ENCODE results near the gene TRPM5. TPM values are rescaled to one million over a fixed set of nuclear protein-coding genes. Genes with fewer than 3 reads are reported as not detected.

TRPM5 gene
- total RNA-seq, 2 experiments from 2014 or later, result not detected

DNA sequence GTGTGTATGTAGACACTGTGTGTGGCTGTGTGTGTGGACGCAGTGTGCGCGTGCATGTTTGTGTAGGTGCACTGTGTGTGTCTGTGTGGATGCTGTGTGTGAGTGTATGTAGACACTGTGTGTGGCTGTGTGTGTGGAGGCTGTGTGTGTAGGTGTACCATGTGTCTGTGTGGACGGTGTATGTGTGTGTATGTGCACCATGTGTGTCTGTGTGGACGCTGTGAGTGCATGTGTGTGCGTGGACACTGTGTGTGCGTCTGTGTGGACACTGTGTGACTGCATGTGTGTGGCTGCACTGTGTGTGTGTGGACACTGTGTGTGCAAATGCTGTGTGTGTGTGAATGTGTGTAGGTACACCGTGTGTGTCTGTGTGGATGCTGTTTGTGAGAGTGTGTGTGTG lies 10.3 kb downstream of the TRPM5 start:
- H3K9me3 ChIP-seq (ENCODE audit: low read length), result no peaks in the 10 kb centered on the region
- H3K4me3 ChIP-seq (ENCODE audit: low read depth, low read length, poor library complexity, severe bottlenecking), result no peak overlapping the region
- no TSS peak for BruUV-seq (replicated peaks)
- no peak overlapping the region for H3K4me2 ChIP-seq (ENCODE audit: low read length)
- ChIA-PET CTCF (ENCODE audit: unreplicated experiment) (no interaction called here), POLR2A (no interaction called here)
- H3K36me3 ChIP-seq (ENCODE audit: insufficient read depth, low read length), result no peaks in the 10 kb centered on the region
- TF ChIP-seq EZH2phosphoT487 (IDR thresholded peaks at IDR 0.05; ENCODE audit: borderline replicate concordance, low read depth, low read length), result no peak
- TF ChIP-seq, protein P1, sequence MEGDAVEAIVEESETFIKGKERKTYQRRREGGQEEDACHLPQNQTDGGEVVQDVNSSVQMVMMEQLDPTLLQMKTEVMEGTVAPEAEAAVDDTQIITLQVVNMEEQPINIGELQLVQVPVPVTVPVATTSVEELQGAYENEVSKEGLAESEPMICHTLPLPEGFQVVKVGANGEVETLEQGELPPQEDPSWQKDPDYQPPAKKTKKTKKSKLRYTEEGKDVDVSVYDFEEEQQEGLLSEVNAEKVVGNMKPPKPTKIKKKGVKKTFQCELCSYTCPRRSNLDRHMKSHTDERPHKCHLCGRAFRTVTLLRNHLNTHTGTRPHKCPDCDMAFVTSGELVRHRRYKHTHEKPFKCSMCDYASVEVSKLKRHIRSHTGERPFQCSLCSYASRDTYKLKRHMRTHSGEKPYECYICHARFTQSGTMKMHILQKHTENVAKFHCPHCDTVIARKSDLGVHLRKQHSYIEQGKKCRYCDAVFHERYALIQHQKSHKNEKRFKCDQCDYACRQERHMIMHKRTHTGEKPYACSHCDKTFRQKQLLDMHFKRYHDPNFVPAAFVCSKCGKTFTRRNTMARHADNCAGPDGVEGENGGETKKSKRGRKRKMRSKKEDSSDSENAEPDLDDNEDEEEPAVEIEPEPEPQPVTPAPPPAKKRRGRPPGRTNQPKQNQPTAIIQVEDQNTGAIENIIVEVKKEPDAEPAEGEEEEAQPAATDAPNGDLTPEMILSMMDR (conservative IDR thresholded peaks at IDR 0.05; ENCODE audit: low read length), result no peak
- no peaks in the 10 kb centered on the region for H4K20me1 ChIP-seq (ENCODE audit: insufficient read depth, low read length)
- H3K4me1 ChIP-seq (ENCODE audit: insufficient read depth, low read length, poor library complexity, severe bottlenecking), result no peaks in the 10 kb centered on the region
- intact Hi-C loops (cut with micrococcal nuclease; ENCODE audit: unreplicated experiment), result no loop called here
- H2AFZ ChIP-seq (ENCODE audit: low read length), result no peak overlapping the region
- H3K27ac ChIP-seq (ENCODE audit: low read depth, low read length, poor library complexity, severe bottlenecking), result no peak overlapping the region
- no peaks in the 10 kb centered on the region for H3K9me2 ChIP-seq (ENCODE audit: insufficient read depth, low read length)
- DNase-seq (ENCODE audit: low spot score), result no peak
- H3K79me2 ChIP-seq (ENCODE audit: insufficient read depth, low read depth, low read length), result no peaks in the 10 kb centered on the region

DNA sequence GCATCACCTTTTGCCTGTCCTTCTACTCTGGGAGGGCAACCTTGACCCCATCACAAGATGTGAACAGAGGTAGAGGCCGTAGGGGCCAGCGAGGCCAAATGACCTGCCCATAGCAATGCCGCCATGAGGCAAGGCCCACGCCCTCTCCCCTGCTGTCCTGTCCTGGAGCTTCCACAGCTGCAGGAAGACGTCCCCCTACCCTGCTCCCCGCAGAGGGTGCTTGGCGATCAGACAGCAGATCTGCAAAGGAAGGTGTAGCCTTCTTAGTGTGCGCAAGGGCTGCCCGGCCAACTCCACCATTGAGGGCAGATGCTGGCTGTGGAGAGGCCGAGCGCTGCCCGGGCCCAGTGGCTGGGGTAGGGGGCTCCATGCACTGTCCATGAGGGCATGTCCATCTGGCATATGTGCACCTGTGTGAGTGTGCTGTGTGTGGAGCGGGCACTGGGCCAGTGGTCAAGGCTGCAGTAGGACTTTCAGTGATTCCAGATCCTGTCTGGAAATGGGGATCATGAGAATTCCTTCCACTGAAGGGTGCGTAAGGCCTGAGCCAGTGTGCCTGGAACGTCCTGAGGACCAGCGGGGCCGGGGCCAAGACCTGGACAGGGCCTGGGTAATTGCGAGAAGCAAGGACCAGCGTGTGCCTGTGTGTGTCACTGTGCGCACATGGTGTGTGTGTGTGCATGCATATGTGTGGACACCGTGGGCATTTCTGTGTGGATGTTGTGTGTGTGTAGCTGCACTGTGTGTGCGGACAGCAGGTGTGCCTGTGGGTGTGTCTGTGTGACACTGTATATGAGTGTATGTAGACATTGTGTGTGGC lies 11.0 kb downstream of the TRPM5 start:
- intact Hi-C loops (cut with micrococcal nuclease; ENCODE audit: unreplicated experiment), result no loop called here
- Histone ChIP-seq H3K79me2 (ENCODE audit: insufficient read depth, low read depth, low read length) (no peaks in the 10 kb centered on the region), H3K4me3 (ENCODE audit: low read depth, low read length, poor library complexity, severe bottlenecking) (no peak overlapping the region), H4K20me1 (ENCODE audit: insufficient read depth, low read length) (no peaks in the 10 kb centered on the region), H3K27ac (ENCODE audit: low read depth, low read length, poor library complexity, severe bottlenecking) (no peak overlapping the region), H3K4me2 (ENCODE audit: low read length) (no peak overlapping the region), H2AFZ (ENCODE audit: low read length) (no peak overlapping the region), H3K4me1 (ENCODE audit: insufficient read depth, low read length, poor library complexity, severe bottlenecking) (no peaks in the 10 kb centered on the region), H3K9me3 (ENCODE audit: low read length) (no peaks in the 10 kb centered on the region), H3K9me2 (ENCODE audit: insufficient read depth, low read length) (no peaks in the 10 kb centered on the region), H3K36me3 (ENCODE audit: insufficient read depth, low read length) (no peaks in the 10 kb centered on the region)
- no peak for DNase-seq (ENCODE audit: low spot score)
- POLR2A ChIA-PET, result no interaction called here
- BruUV-seq (replicated peaks), result no TSS peak
- TF ChIP-seq EZH2phosphoT487 (IDR thresholded peaks at IDR 0.05; ENCODE audit: borderline replicate concordance, low read depth, low read length), result no peak
- TF ChIP-seq, protein P1 (conservative IDR thresholded peaks at IDR 0.05; ENCODE audit: low read length), result no peak
- CTCF ChIA-PET (ENCODE audit: unreplicated experiment), result no interaction called here

DNA sequence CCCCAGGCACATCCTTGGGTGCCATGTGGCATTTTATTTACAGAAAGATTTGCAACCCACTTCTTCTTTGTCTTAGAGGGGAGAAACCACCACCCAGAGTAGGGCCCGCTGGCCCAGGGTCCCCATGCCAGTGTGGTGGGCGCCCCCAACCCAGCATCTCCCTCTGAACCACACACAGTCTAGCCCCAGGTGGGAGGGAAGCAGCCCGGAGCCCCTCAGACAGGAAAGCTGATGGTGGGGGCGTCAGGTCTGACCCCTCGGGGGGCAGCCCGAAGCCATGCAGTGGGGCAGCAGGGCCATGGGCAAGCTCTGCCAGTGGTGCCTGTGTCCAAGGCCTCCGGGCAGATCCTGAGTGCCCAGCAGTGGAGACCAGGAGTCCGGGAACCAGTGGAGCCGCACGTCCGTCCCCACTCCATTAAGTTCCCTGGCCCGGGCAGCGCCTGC lies 11.7 kb downstream of the TRPM5 start:
- Histone ChIP-seq H3K27ac (ENCODE audit: low read depth, low read length, poor library complexity, severe bottlenecking) (no peak overlapping the region), H3K4me1 (ENCODE audit: insufficient read depth, low read length, poor library complexity, severe bottlenecking) (no peaks in the 10 kb centered on the region), H4K20me1 (ENCODE audit: insufficient read depth, low read length) (no peaks in the 10 kb centered on the region), H2AFZ (ENCODE audit: low read length) (no peak overlapping the region), H3K79me2 (ENCODE audit: insufficient read depth, low read depth, low read length) (no peaks in the 10 kb centered on the region), H3K9me2 (ENCODE audit: insufficient read depth, low read length) (no peaks in the 10 kb centered on the region), H3K9me3 (ENCODE audit: low read length) (no peaks in the 10 kb centered on the region), H3K36me3 (ENCODE audit: insufficient read depth, low read length) (no peaks in the 10 kb centered on the region), H3K4me2 (ENCODE audit: low read length) (no peak overlapping the region), H3K4me3 (ENCODE audit: low read depth, low read length, poor library complexity, severe bottlenecking) (no peak overlapping the region)
- DNase-seq (ENCODE audit: low spot score), result no peak
- no TSS peak for BruUV-seq (replicated peaks)
- TF ChIP-seq, protein P1 (conservative IDR thresholded peaks at IDR 0.05; ENCODE audit: low read length), result no peak
- TF ChIP-seq EZH2phosphoT487 (IDR thresholded peaks at IDR 0.05; ENCODE audit: borderline replicate concordance, low read depth, low read length), result no peak
- POLR2A ChIA-PET, result no interaction called here
- CTCF ChIA-PET (ENCODE audit: unreplicated experiment), result no interaction called here
- intact Hi-C loops (cut with micrococcal nuclease; ENCODE audit: unreplicated experiment), result no loop called here

Data from OCI-LY7 (cell line).